ENCODE measurements around the gene HHLA2.

Gene HHLA2

DNA sequence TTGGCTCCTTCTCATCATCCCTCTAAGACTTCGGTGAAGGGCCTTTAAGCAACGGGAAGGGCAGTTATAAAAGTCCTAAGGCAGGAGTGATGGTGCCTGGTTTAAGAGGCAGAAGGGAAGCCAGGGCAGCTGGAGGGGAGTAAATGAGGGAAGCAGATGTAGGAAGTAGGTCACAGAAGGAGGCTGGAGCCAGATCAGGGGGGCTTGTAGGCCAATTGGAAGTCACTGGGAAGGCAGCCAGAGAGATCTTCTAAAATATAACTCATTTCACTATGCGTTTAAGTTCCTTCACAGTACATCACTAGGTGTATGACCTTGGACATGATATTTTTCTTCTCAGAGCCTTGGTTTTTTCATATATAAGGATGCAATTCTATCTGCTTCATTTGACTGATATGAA lies 119.3 kb downstream of the HHLA2 start:
- TF ChIP-seq, protein P1, sequence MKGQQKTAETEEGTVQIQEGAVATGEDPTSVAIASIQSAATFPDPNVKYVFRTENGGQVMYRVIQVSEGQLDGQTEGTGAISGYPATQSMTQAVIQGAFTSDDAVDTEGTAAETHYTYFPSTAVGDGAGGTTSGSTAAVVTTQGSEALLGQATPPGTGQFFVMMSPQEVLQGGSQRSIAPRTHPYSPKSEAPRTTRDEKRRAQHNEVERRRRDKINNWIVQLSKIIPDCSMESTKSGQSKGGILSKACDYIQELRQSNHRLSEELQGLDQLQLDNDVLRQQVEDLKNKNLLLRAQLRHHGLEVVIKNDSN (IDR thresholded peaks at IDR 0.05): no peak
- TF ChIP-seq ZBTB7A (IDR thresholded peaks at IDR 0.05; ENCODE audit: low read depth): no peak
- TF ChIP-seq TEAD4 (IDR thresholded peaks at IDR 0.05): no peak
- TF ChIP-seq TCF12 (IDR thresholded peaks at IDR 0.05; ENCODE audit: low read depth): no peak
- no peak for TF ChIP-seq FOXM1 (IDR thresholded peaks at IDR 0.05; ENCODE audit: borderline replicate concordance, low read depth)
- TF ChIP-seq TAF1 (IDR thresholded peaks at IDR 0.05; ENCODE audit: low read depth): no peak
- TF ChIP-seq, protein P2, sequence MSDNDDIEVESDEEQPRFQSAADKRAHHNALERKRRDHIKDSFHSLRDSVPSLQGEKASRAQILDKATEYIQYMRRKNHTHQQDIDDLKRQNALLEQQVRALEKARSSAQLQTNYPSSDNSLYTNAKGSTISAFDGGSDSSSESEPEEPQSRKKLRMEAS (IDR thresholded peaks at IDR 0.05): no peak
- no peak for TF ChIP-seq EGR1 (IDR thresholded peaks at IDR 0.05)
- TF ChIP-seq EP300 (IDR thresholded peaks at IDR 0.05; ENCODE audit: borderline replicate concordance): no peak

DNA sequence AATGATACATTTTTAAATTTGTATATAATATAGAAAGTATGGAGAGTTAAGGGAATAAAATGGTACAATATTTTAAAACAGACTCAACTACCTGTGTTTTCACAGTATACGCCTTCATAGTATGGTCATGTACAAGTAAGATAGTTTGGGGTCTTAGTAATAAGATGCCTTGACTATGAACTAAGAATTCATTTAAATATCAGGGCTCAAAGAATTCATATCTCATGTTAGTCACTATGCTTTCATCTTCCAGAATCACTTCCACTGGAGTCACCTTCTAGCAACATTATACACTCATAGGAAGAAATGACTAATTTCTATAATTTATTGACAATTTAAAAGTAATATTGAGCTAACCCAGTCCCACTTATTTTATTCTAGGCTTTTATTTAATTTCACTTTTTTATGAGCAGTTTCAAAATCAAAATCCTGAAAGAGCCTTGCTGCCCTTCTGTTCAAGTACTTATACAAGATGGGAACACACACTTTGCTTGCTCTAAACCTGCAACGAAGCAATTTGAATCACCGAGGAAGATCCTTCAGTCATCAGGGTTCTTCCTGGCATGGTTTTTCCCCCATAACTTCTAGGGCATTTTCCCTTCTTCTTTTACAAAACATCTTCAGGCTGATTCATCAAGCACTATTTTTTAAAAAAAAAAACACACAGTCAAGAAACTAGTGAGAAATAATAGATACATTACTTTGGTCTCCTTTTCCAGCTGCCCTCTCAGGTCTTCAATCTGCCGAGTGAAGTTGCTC lies 119.9 kb downstream of the HHLA2 start:
- TF ChIP-seq CEBPB (IDR thresholded peaks at IDR 0.05) (no peak), ZBTB7A (IDR thresholded peaks at IDR 0.05; ENCODE audit: low read depth) (no peak), EP300 (IDR thresholded peaks at IDR 0.05; ENCODE audit: borderline replicate concordance) (no peak), CREB1 (IDR thresholded peaks at IDR 0.05; ENCODE audit: low read depth) (no peak), TAF1 (IDR thresholded peaks at IDR 0.05; ENCODE audit: low read depth) (no peak), RAD21 (IDR thresholded peaks at IDR 0.05; ENCODE audit: low read depth) (no peak), NFIC (IDR thresholded peaks at IDR 0.05) (no peak), EGR1 (IDR thresholded peaks at IDR 0.05) (no peak), YY1 (IDR thresholded peaks at IDR 0.05; ENCODE audit: low read depth) (no peak), TEAD4 (IDR thresholded peaks at IDR 0.05) (no peak), TCF12 (IDR thresholded peaks at IDR 0.05; ENCODE audit: low read depth) (no peak)
- TF ChIP-seq, protein P2 (IDR thresholded peaks at IDR 0.05): no peak
- TF ChIP-seq, protein P1 (IDR thresholded peaks at IDR 0.05): no peak

DNA sequence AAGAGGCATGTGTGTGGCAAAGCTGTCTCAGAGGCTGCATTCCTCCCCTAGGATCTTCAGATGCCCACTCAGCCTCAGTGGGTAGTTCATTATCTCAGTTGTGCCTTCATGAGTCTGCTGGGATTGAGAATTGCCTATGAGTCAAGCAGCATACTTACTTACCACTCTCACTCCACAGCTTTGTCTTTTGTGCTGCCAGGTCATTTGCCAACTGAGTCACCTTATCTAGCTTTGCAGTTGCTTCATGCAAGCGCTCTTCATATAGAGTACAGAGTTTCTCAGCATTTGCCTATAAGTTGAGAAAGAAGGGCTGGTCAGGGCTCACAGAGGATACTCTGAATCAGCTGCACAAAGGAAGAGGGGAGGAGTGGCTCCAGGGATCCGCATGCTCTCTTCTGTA lies 124.6 kb downstream of the HHLA2 start:
- TF ChIP-seq TAF1 (IDR thresholded peaks at IDR 0.05; ENCODE audit: low read depth): no peak
- no peak for TF ChIP-seq YY1 (IDR thresholded peaks at IDR 0.05; ENCODE audit: low read depth)
- TF ChIP-seq NFIC (IDR thresholded peaks at IDR 0.05): no peak
- TF ChIP-seq EGR1 (IDR thresholded peaks at IDR 0.05): no peak
- no peak for TF ChIP-seq EP300 (IDR thresholded peaks at IDR 0.05; ENCODE audit: borderline replicate concordance)
- TF ChIP-seq CREB1 (IDR thresholded peaks at IDR 0.05; ENCODE audit: low read depth): no peak
- TF ChIP-seq, protein P3, sequence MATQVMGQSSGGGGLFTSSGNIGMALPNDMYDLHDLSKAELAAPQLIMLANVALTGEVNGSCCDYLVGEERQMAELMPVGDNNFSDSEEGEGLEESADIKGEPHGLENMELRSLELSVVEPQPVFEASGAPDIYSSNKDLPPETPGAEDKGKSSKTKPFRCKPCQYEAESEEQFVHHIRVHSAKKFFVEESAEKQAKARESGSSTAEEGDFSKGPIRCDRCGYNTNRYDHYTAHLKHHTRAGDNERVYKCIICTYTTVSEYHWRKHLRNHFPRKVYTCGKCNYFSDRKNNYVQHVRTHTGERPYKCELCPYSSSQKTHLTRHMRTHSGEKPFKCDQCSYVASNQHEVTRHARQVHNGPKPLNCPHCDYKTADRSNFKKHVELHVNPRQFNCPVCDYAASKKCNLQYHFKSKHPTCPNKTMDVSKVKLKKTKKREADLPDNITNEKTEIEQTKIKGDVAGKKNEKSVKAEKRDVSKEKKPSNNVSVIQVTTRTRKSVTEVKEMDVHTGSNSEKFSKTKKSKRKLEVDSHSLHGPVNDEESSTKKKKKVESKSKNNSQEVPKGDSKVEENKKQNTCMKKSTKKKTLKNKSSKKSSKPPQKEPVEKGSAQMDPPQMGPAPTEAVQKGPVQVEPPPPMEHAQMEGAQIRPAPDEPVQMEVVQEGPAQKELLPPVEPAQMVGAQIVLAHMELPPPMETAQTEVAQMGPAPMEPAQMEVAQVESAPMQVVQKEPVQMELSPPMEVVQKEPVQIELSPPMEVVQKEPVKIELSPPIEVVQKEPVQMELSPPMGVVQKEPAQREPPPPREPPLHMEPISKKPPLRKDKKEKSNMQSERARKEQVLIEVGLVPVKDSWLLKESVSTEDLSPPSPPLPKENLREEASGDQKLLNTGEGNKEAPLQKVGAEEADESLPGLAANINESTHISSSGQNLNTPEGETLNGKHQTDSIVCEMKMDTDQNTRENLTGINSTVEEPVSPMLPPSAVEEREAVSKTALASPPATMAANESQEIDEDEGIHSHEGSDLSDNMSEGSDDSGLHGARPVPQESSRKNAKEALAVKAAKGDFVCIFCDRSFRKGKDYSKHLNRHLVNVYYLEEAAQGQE (IDR thresholded peaks at IDR 0.05; ENCODE audit: low read depth): no peak
- no peak for TF ChIP-seq CEBPB (IDR thresholded peaks at IDR 0.05)
- TF ChIP-seq, protein P1 (IDR thresholded peaks at IDR 0.05): no peak
- TF ChIP-seq, protein P2 (IDR thresholded peaks at IDR 0.05): no peak
- TF ChIP-seq ZBTB7A (IDR thresholded peaks at IDR 0.05; ENCODE audit: low read depth): no peak
- TF ChIP-seq FOXM1 (IDR thresholded peaks at IDR 0.05; ENCODE audit: borderline replicate concordance, low read depth): no peak
